GM18873 (cell line): ENCODE data around the gene MED13L.
"Not testable (repeated sequence)": the region's sequence is repeated elsewhere in the genome, so short reads cannot be mapped to it uniquely, and the experiment has no call there.

ENCODE experiments used
- ATAC-seq: cut with Tn5 transposase; IDR thresholded peaks from one replicate; pipeline ENCODE4 v1.9.1; 2021; ENCODE audit warnings: mild to moderate bottlenecking, moderate library complexity, moderate number of reproducible peaks; ENCODE audit not compliant: unreplicated experiment, low FRiP score

Gene MED13L

GRCh38 chr12:115998119-115998633 is 279.3 kb downstream of the MED13L start:
- no peak for ATAC-seq

GRCh38 chr12:115993737-115994136 is 283.8 kb downstream of the MED13L start:
- no peak for ATAC-seq

GRCh38 chr12:115990241-115990640 is 287.3 kb downstream of the MED13L start:
- no peak for ATAC-seq

- no peak for ATAC-seq
Observed at GRCh38 chr12:115988625-115989563, 288.6 kb downstream of the MED13L start.

- ATAC-seq, result no peak
Observed at GRCh38 chr12:115988212-115988611, 289.3 kb downstream of the MED13L start.

- ATAC-seq, result no peak
Observed at GRCh38 chr12:115984616-115985015, 292.9 kb downstream of the MED13L start.

- no peak for ATAC-seq
Observed at GRCh38 chr12:115983226-115983798, 294.2 kb downstream of the MED13L start.

GRCh38 chr12:115980339-115980738 is 297.2 kb downstream of the MED13L start:
- no peak for ATAC-seq

- ATAC-seq, result no peak
Observed at GRCh38 chr12:115979851-115980250, 297.6 kb downstream of the MED13L start.

- no peak for ATAC-seq
Observed at GRCh38 chr12:115979351-115979750, 298.1 kb downstream of the MED13L start.

GRCh38 chr12:115976829-115977228 is 300.7 kb downstream of the MED13L start:
- ATAC-seq, result not testable (repeated sequence)

GRCh38 chr12:115975411-115975810 is 302.1 kb downstream of the MED13L start:
- ATAC-seq, result no peak

- no peak for ATAC-seq
Observed at GRCh38 chr12:115973968-115974724, 303.3 kb downstream of the MED13L start.

GRCh38 chr12:115973066-115973465 is 304.4 kb downstream of the MED13L start:
- no peak for ATAC-seq

- ATAC-seq, result no peak
Observed at GRCh38 chr12:115972241-115972640, 305.3 kb downstream of the MED13L start.

GRCh38 chr12:115968211-115968610 is 309.3 kb downstream of the MED13L start:
- ATAC-seq, result no peak

- no peak for ATAC-seq
Observed at GRCh38 chr12:115966376-115966775, 311.1 kb downstream of the MED13L start.

- ATAC-seq, result no peak
Observed at GRCh38 chr12:115964626-115965025, 312.9 kb downstream of the MED13L start.

- ATAC-seq, result no peak
Observed at GRCh38 chr12:115964214-115964613, 313.3 kb downstream of the MED13L start.

- no peak for ATAC-seq
Observed at GRCh38 chr12:115962216-115962615, 315.3 kb downstream of the MED13L start.
